Measurements from ENCODE around the gene KATNB1.

KATNB1 gene

DNA sequence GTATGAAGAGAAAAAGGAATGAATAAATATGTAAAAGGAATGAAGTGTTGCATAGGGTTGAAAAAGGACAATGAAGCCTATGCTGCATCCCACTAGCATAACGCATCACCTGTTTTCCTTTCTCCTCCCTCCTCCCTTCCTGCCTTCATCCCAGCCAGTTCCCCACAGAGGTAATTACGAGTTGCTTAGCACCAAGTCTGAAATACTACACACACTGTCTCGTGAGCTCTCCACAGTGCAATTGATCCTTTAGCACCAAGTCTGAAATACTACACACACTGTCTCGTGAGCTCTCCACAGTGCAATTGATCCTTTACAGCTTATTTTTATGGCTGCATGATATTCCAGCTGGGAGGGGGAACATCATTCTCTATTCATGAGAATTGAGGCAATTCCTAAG, 42.0 kb upstream of the KATNB1 start:
- H2BK120ac ChIP-seq (ENCODE audit: insufficient read depth, low read length, poor library complexity), result no peak overlapping the region
- no peaks in the 10 kb centered on the region for H3K79me1 ChIP-seq (ENCODE audit: low read length)
- H2BK12ac ChIP-seq (ENCODE audit: low read length), result no peak overlapping the region
- H3K79me2 ChIP-seq (ENCODE audit: control insufficient read depth, insufficient read depth, low read length, poor library complexity), result no peaks in the 10 kb centered on the region
- no peak overlapping the region for H4K91ac ChIP-seq (ENCODE audit: low read depth, low read length)
- no peak overlapping the region for H3K14ac ChIP-seq (ENCODE audit: low read length)
- no peak overlapping the region for H3K23ac ChIP-seq (ENCODE audit: low read length)
- H3K9ac ChIP-seq (ENCODE audit: low read length), result no peak overlapping the region
- H3K9me3 ChIP-seq (ENCODE audit: insufficient read depth, low read depth, low read length), result peaks cover 2% of the 10 kb centered on the region
- no peaks in the 10 kb centered on the region for H3K27me3 ChIP-seq (ENCODE audit: insufficient read depth, low read length)
- H3K27ac ChIP-seq (ENCODE audit: low read depth, low read length), result no peak overlapping the region
- no peak overlapping the region for H2AFZ ChIP-seq (ENCODE audit: insufficient read depth, low read length, poor library complexity)
- H2AK5ac ChIP-seq (ENCODE audit: low read length), result no peak overlapping the region
- H3K4me1 ChIP-seq (ENCODE audit: control insufficient read depth in 1 of 2, insufficient read depth in 2 of 2, low read length in 2 of 2), result peaks cover 3 to 8% of the 10 kb centered on the region in 2 experiments
- H2BK5ac ChIP-seq (ENCODE audit: low read depth, low read length, poor library complexity), result no peak overlapping the region
- no peak overlapping the region for H4K12ac ChIP-seq (ENCODE audit: low read depth, low read length)
- H3K4ac ChIP-seq (ENCODE audit: low read depth, low read length), result no peak overlapping the region
- no peak overlapping the region for H4K8ac ChIP-seq (ENCODE audit: low read depth, low read length)
- WGBS (ENCODE audit: extremely low coverage, insufficient coverage, insufficient read length), result no CpG with 5 or more reads among the region's 4 CpGs
- DNase-seq, result no peak
- no peak overlapping the region for H3K4me2 ChIP-seq (ENCODE audit: low read length)
- H3K18ac ChIP-seq (ENCODE audit: low read length), result no peak overlapping the region
- no peaks in the 10 kb centered on the region for H3K36me3 ChIP-seq (ENCODE audit: control insufficient read depth in 1 of 2, insufficient read depth in 2 of 2, low read length in 2 of 2)
- H3K4me3 ChIP-seq (ENCODE audit: low read depth, low read length), result no peak overlapping the region

- H3K9ac ChIP-seq (ENCODE audit: low read length), result no peak overlapping the region
- no CpG with 5 or more reads among the region's 10 CpGs for WGBS (ENCODE audit: extremely low coverage, insufficient coverage, insufficient read length)
- DNase-seq, result no peak
Measured at GRCh38 chr16:57694231-57694724, 41.3 kb upstream of the KATNB1 start.

DNA sequence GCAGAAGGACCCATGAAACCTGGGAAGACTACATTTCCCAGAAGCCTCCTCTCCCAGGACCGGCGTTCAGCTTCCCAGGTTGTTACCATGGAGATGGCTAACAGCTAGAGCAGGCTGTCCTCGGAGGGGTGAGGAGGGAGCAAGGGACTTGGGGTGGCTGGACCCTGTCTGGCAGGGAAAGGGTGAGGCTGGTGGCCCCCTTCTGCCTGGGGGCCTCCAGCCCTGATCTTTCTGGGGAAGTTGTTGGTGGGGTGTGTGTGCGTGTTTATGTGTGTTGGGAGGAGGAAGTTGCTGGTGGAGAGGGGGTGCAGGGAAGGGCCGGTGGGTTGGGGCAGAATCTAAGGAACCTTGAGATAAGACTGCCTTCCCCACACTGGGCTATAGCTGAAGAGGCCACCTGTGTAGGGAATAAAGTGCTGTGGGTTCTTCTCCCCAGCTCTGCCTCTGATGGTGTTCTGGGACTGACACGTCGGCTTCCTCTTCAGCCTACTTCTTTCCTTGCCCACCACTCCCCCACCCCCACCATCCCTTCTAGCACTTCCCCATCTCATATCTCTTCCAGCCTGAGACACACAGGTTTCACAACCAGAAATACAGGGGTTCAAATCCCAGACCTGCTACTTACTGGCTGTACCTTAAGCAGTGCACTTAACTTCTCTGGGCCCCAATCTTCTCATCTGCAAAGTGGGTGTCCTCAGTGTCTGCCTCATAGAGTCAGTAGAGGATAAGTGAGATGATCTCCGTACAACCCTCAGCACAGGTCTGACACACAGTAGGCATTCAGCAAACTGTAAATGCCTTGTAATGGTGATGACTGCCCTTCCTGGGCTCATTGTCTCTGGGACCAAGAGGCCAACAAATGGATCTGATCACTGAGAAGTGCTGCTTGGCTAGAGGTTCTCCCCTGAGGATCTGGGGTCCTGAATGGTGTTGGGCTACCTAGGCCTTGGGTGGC, 40.6 kb upstream of the KATNB1 start, which contains the start of gene DRC7:
Gene DRC7 (plus strand): TSS at position 82 of the 955 bp plus-strand sequence. CDS start 3,144 bp downstream, outside the sequence.
- Histone ChIP-seq H2AK5ac (ENCODE audit: low read length) (no peak within 1 kb of the TSS), H3K36me3 (ENCODE audit: control insufficient read depth in 1 of 2, insufficient read depth in 2 of 2, low read length in 2 of 2) (no peaks in the 10 kb centered on the region), H3K4me2 (ENCODE audit: low read length) (peak within 1 kb of the TSS; percentile 75), H3K23ac (ENCODE audit: low read length) (no peak within 1 kb of the TSS), H3K18ac (ENCODE audit: low read length) (no peak within 1 kb of the TSS), H3K4ac (ENCODE audit: low read depth, low read length) (no peak within 1 kb of the TSS), H2BK12ac (ENCODE audit: low read length) (no peak within 1 kb of the TSS), H4K12ac (ENCODE audit: low read depth, low read length) (no peak within 1 kb of the TSS), H3K79me2 (ENCODE audit: control insufficient read depth, insufficient read depth, low read length, poor library complexity) (no peaks in the 10 kb centered on the region), H3K4me3 (ENCODE audit: low read depth, low read length) (no peak within 1 kb of the TSS), H3K27me3 (ENCODE audit: insufficient read depth, low read length) (no peaks in the 10 kb centered on the region), H3K14ac (ENCODE audit: low read length) (no peak within 1 kb of the TSS), H2BK5ac (ENCODE audit: low read depth, low read length, poor library complexity) (no peak within 1 kb of the TSS), H3K79me1 (ENCODE audit: low read length) (peaks cover 2% of the 10 kb centered on the region), H2BK120ac (ENCODE audit: insufficient read depth, low read length, poor library complexity) (no peak within 1 kb of the TSS), H2AFZ (ENCODE audit: insufficient read depth, low read length, poor library complexity) (peak within 1 kb of the TSS; percentile 31), H3K4me1 (ENCODE audit: control insufficient read depth in 1 of 2, insufficient read depth in 2 of 2, low read length in 2 of 2) (peaks cover 6% of the 10 kb centered on the region in 2 experiments), H4K91ac (ENCODE audit: low read depth, low read length) (no peak within 1 kb of the TSS), H3K27ac (ENCODE audit: low read depth, low read length) (no peak within 1 kb of the TSS), H3K9ac (ENCODE audit: low read length) (no peak within 1 kb of the TSS), H3K9me3 (ENCODE audit: insufficient read depth, low read depth, low read length) (peaks cover 2% of the 10 kb centered on the region), H4K8ac (ENCODE audit: low read depth, low read length) (peak within 1 kb of the TSS; percentile 16)
- DNase-seq, result peak in 1 of 2 donors; percentile 27
- WGBS (ENCODE audit: extremely low coverage, insufficient coverage, insufficient read length), result no CpG with 5 or more reads among the region's 8 CpGs

More at GRCh38 chr16:57694231-57694724, 41.3 kb upstream of the KATNB1 start:
- Histone ChIP-seq H3K27me3 (ENCODE audit: insufficient read depth, low read length) (no peaks in the 10 kb centered on the region), H4K91ac (ENCODE audit: low read depth, low read length) (no peak overlapping the region), H3K36me3 (ENCODE audit: control insufficient read depth in 1 of 2, insufficient read depth in 2 of 2, low read length in 2 of 2) (no peaks in the 10 kb centered on the region), H3K27ac (ENCODE audit: low read depth, low read length) (no peak overlapping the region), H2BK5ac (ENCODE audit: low read depth, low read length, poor library complexity) (no peak overlapping the region), H3K4me2 (ENCODE audit: low read length) (no peak overlapping the region), H3K79me1 (ENCODE audit: low read length) (no peaks in the 10 kb centered on the region), H3K4me1 (ENCODE audit: control insufficient read depth in 1 of 2, insufficient read depth in 2 of 2, low read length in 2 of 2) (peaks cover 3 to 8% of the 10 kb centered on the region in 2 experiments), H3K4ac (ENCODE audit: low read depth, low read length) (no peak overlapping the region), H3K9me3 (ENCODE audit: insufficient read depth, low read depth, low read length) (peaks cover 2% of the 10 kb centered on the region), H3K14ac (ENCODE audit: low read length) (no peak overlapping the region), H4K8ac (ENCODE audit: low read depth, low read length) (no peak overlapping the region), H4K12ac (ENCODE audit: low read depth, low read length) (no peak overlapping the region), H3K23ac (ENCODE audit: low read length) (no peak overlapping the region), H2AK5ac (ENCODE audit: low read length) (no peak overlapping the region), H2BK12ac (ENCODE audit: low read length) (no peak overlapping the region), H2AFZ (ENCODE audit: insufficient read depth, low read length, poor library complexity) (no peak overlapping the region), H3K4me3 (ENCODE audit: low read depth, low read length) (no peak overlapping the region), H2BK120ac (ENCODE audit: insufficient read depth, low read length, poor library complexity) (no peak overlapping the region), H3K18ac (ENCODE audit: low read length) (no peak overlapping the region), H3K79me2 (ENCODE audit: control insufficient read depth, insufficient read depth, low read length, poor library complexity) (no peaks in the 10 kb centered on the region)

GRCh38 chr16:57695680-57696069, 39.9 kb upstream of the KATNB1 start:
- H3K23ac ChIP-seq (ENCODE audit: low read length), result no peak overlapping the region
- no peak overlapping the region for H3K4me3 ChIP-seq (ENCODE audit: low read depth, low read length)
- WGBS (ENCODE audit: extremely low coverage, insufficient coverage, insufficient read length), result no CpG with 5 or more reads among the region's 5 CpGs
- no peak overlapping the region for H3K27ac ChIP-seq (ENCODE audit: low read depth, low read length)
- peaks cover 2% of the 10 kb centered on the region for H3K9me3 ChIP-seq (ENCODE audit: insufficient read depth, low read depth, low read length)
- peaks cover 3% of the 10 kb centered on the region for H3K79me1 ChIP-seq (ENCODE audit: low read length)
- no peaks in the 10 kb centered on the region for H3K79me2 ChIP-seq (ENCODE audit: control insufficient read depth, insufficient read depth, low read length, poor library complexity)
- no peak for DNase-seq
- H4K91ac ChIP-seq (ENCODE audit: low read depth, low read length), result no peak overlapping the region
- H2BK120ac ChIP-seq (ENCODE audit: insufficient read depth, low read length, poor library complexity), result no peak overlapping the region
- H3K4me1 ChIP-seq (ENCODE audit: control insufficient read depth in 1 of 2, insufficient read depth in 2 of 2, low read length in 2 of 2), result peaks cover 6 to 7% of the 10 kb centered on the region in 2 experiments
- no peak overlapping the region for H3K4ac ChIP-seq (ENCODE audit: low read depth, low read length)
- H4K8ac ChIP-seq (ENCODE audit: low read depth, low read length), result no peak overlapping the region
- no peak overlapping the region for H3K14ac ChIP-seq (ENCODE audit: low read length)
- no peak overlapping the region for H2AK5ac ChIP-seq (ENCODE audit: low read length)
- no peak overlapping the region for H3K18ac ChIP-seq (ENCODE audit: low read length)
- H4K12ac ChIP-seq (ENCODE audit: low read depth, low read length), result no peak overlapping the region
- H2AFZ ChIP-seq (ENCODE audit: insufficient read depth, low read length, poor library complexity), result no peak overlapping the region
- H3K4me2 ChIP-seq (ENCODE audit: low read length), result no peak overlapping the region
- no peaks in the 10 kb centered on the region for H3K27me3 ChIP-seq (ENCODE audit: insufficient read depth, low read length)
- H3K9ac ChIP-seq (ENCODE audit: low read length), result no peak overlapping the region
- H2BK5ac ChIP-seq (ENCODE audit: low read depth, low read length, poor library complexity), result no peak overlapping the region
- H3K36me3 ChIP-seq (ENCODE audit: control insufficient read depth in 1 of 2, insufficient read depth in 2 of 2, low read length in 2 of 2), result no peaks in the 10 kb centered on the region
- no peak overlapping the region for H2BK12ac ChIP-seq (ENCODE audit: low read length)
